Keratinocyte (primary cell): ENCODE results near the gene TMEM243. TPM values are rescaled to one million over a fixed set of nuclear protein-coding genes. Genes with fewer than 3 reads are reported as not detected.

ENCODE experiments used
- DNase-seq: peaks from one replicate; pipeline ENCODE4 v3.0.0-alpha.2; 2011; ENCODE audit warnings: low read depth, missing footprints, low spot score
- FAIRE-seq: peaks from 2 replicates; lab custom pipeline; 2011; peaks lifted over from hg19 to GRCh38; lab: Jason Lieb, UNC
- H2AFZ ChIP-seq: 2 replicates; pipeline ENCODE4 v1.6.0; 2012; ENCODE audit warnings: low read length, control low read depth, inconsistent platforms; ENCODE audit not compliant: control insufficient read depth
- H3K27ac ChIP-seq: 2 replicates; pipeline ENCODE4 v1.5.1; 2011; ENCODE audit warnings: low read length; ENCODE audit not compliant: control insufficient read depth, insufficient read depth
- H3K27me3 ChIP-seq: 3 replicates; pipeline ENCODE4 v1.6.0; 2011; ENCODE audit warnings: low read length; ENCODE audit not compliant: control insufficient read depth, insufficient read depth; ENCODE audit errors: extremely low read depth
- H3K36me3 ChIP-seq, 2 experiments: 2 replicates in 1 of 2; 3 replicates in 1 of 2; pipeline ENCODE4 v1.5.1; 2011; ENCODE audit warnings: low read length in 2 of 2, mild to moderate bottlenecking in 1 of 2; ENCODE audit not compliant: control insufficient read depth in 2 of 2, insufficient read depth in 2 of 2; ENCODE audit errors: extremely low read depth in 1 of 2
- H3K4me1 ChIP-seq: 3 replicates; pipeline ENCODE4 v1.5.1; 2011; ENCODE audit warnings: low read length; ENCODE audit not compliant: control insufficient read depth, insufficient read depth; ENCODE audit errors: extremely low read depth
- H3K4me2 ChIP-seq: 3 replicates; pipeline ENCODE4 v1.6.0; 2011; ENCODE audit warnings: low read depth, low read length; ENCODE audit not compliant: control insufficient read depth, insufficient read depth; ENCODE audit errors: extremely low read depth
- H3K4me3 ChIP-seq, 3 experiments: fragments of 200-600 bp in 1 of 3; sonication (generic) in 1 of 3; 2 replicates in 2 of 3; 3 replicates in 1 of 3; pipeline ENCODE4 v1.5.1; 2011 to 2016; ENCODE audit warnings: low read length in 3 of 3, mild to moderate bottlenecking in 3 of 3, control low read depth in 2 of 3, inconsistent platforms in 1 of 3, low read depth in 1 of 3, mixed read lengths in 1 of 3, mixed run types in 1 of 3, moderate library complexity in 1 of 3; ENCODE audit not compliant: control insufficient read depth in 2 of 3, insufficient read depth in 2 of 3; ENCODE audit errors: extremely low read depth in 1 of 3
- H3K79me2 ChIP-seq: 2 replicates; pipeline ENCODE4 v1.6.0; 2012; ENCODE audit warnings: low read length; ENCODE audit not compliant: control insufficient read depth, insufficient read depth
- H3K9ac ChIP-seq: 3 replicates; pipeline ENCODE4 v1.6.0; 2011; ENCODE audit warnings: low read length; ENCODE audit not compliant: control insufficient read depth, insufficient read depth; ENCODE audit errors: extremely low read depth
- H3K9me1 ChIP-seq: 3 replicates; pipeline ENCODE4 v1.6.0; 2011; ENCODE audit warnings: low read length; ENCODE audit not compliant: control insufficient read depth, insufficient read depth; ENCODE audit errors: extremely low read depth
- H3K9me3 ChIP-seq: 2 replicates; pipeline ENCODE4 v1.5.1; 2012; ENCODE audit warnings: low read depth, low read length; ENCODE audit not compliant: control insufficient read depth
- H4K20me1 ChIP-seq: 3 replicates; pipeline ENCODE4 v1.6.0; 2011; ENCODE audit warnings: low read length; ENCODE audit not compliant: control insufficient read depth, insufficient read depth; ENCODE audit errors: extremely low read depth
- EZH2 ChIP-seq: IDR thresholded peaks from one replicate; pipeline ENCODE4 v1.6.1; 2012; ENCODE audit warnings: inconsistent platforms, mild to moderate bottlenecking, low read length, moderate library complexity
- dilution Hi-C: fragments of 300-500 bp; cut with MboI; formaldehyde crosslinking; loops from one replicate; pipeline ENCODE4 v1.7.0; 2020; ENCODE audit warnings: low sequenced_read_pairs; ENCODE audit not compliant: extremely low pct_ligation_motif_present
- polyA plus RNA-seq, 5 experiments: library from polyadenylated mRNA; depleted of rRNA in 3 of 5; stranded (reverse) in 3 of 5; stranded (forward) in 1 of 5; unstranded in 1 of 5; fragments of >200 nt; gene quantifications; 1 replicate in 1 of 5; 2 replicates in 3 of 5; 3 replicates in 1 of 5; pipeline versions ENCODE4 v1.2.1 to v1.2.3, GENCODE V29; 2011 to 2012; ENCODE audit warnings: missing spikeins in 2 of 5, low read depth in 1 of 5, low replicate concordance in 1 of 5
- TF ChIP-seq, protein P1 (sequence below), 3 experiments: IDR thresholded peaks in 1 of 3; conservative IDR thresholded peaks in 1 of 3; optimal IDR thresholded peaks in 1 of 3; 2 replicates in 2 of 3; 3 replicates in 1 of 3; pipeline versions ENCODE3 to v1.5.1; 2011; ENCODE audit warnings: low read length in 3 of 3, mild to moderate bottlenecking in 3 of 3, moderate library complexity in 2 of 3, control low read depth in 1 of 3, inconsistent platforms in 1 of 3; ENCODE audit not compliant: insufficient read depth in 2 of 3; ENCODE audit errors: extremely low read depth in 1 of 3

TMEM243 gene
- polyA plus RNA-seq, 1 donor (not counting 4 experiments of a cell fraction or from before 2014, with no cell fraction given): 30.6 TPM

DNA sequence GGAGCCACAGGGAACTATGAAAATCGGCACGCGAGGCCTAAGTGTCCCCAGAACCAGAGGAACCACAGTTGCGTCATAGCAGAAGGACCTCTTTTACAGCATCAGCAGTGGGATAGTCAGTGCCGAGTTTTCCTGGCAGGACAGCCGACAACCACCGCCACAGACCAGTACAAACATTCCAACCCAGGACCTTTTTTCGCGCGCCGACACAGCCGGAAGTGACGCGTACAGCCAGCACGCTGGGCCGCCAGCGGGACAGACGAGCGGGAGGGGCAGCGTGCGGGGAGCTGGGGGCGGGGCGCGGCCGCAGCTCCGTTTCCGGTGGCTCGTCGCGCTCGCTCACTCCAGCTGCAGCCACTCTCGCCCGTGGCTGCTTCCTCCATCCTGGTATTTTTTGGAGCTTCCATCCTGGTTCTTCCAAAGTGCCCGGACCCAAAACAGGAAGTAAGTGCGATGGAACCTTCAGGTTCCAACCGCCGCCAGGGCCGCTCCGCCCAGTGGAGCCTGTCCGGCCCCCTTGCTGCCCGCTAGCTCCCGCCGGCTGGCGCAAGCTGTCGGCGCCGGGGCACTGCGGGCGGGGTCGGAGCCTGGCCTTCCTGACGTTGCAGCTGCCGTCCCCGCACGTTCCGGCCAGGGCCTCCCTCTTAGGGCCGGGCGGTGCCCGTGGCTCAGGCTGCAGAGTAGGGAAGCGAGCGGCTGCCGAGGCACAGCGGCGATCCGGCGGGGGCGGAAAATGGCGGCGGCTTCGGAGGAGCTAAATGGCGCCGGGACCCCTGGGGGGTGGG is 67.2 kb downstream of the TMEM243 start, which contains the start of gene DMTF1:
Gene DMTF1, plus strand, starts transcription at position 342 of the 785 bp plus-strand sequence. CDS start 12,489 bp downstream, outside the sequence.
- Histone ChIP-seq H3K4me1 (peaks cover 38% of the 10 kb centered on the region), H3K4me3 (peak within 1 kb of the TSS; percentile 83 to 100 (median 97)), H3K79me2 (peaks cover 44% of the 10 kb centered on the region), H2AFZ (peak within 1 kb of the TSS; percentile 100), H4K20me1 (peaks cover 4% of the 10 kb centered on the region), H3K9ac (peak within 1 kb of the TSS; percentile 99), H3K27me3 (no peaks in the 10 kb centered on the region), H3K36me3 (peaks cover 0 to 8% of the 10 kb centered on the region in 2 experiments), H3K9me1 (no peaks in the 10 kb centered on the region), H3K9me3 (no peaks in the 10 kb centered on the region), H3K27ac (peak within 1 kb of the TSS; percentile 96), H3K4me2 (peak within 1 kb of the TSS; percentile 97)
- no peak for TF ChIP-seq EZH2
- TF ChIP-seq, protein P1, sequence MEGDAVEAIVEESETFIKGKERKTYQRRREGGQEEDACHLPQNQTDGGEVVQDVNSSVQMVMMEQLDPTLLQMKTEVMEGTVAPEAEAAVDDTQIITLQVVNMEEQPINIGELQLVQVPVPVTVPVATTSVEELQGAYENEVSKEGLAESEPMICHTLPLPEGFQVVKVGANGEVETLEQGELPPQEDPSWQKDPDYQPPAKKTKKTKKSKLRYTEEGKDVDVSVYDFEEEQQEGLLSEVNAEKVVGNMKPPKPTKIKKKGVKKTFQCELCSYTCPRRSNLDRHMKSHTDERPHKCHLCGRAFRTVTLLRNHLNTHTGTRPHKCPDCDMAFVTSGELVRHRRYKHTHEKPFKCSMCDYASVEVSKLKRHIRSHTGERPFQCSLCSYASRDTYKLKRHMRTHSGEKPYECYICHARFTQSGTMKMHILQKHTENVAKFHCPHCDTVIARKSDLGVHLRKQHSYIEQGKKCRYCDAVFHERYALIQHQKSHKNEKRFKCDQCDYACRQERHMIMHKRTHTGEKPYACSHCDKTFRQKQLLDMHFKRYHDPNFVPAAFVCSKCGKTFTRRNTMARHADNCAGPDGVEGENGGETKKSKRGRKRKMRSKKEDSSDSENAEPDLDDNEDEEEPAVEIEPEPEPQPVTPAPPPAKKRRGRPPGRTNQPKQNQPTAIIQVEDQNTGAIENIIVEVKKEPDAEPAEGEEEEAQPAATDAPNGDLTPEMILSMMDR (optimal IDR thresholded peaks at IDR 0.05 in 1 of 3, IDR thresholded peaks at IDR 0.05 in 1 of 3, conservative IDR thresholded peaks at IDR 0.05 in 1 of 3; ENCODE audit: extremely low read depth in 1 of 3, insufficient read depth in 2 of 3, low read length in 3 of 3): no peak
- dilution Hi-C loops: no loop called here
- FAIRE-seq (no peak), DNase-seq (no peak)

DNA sequence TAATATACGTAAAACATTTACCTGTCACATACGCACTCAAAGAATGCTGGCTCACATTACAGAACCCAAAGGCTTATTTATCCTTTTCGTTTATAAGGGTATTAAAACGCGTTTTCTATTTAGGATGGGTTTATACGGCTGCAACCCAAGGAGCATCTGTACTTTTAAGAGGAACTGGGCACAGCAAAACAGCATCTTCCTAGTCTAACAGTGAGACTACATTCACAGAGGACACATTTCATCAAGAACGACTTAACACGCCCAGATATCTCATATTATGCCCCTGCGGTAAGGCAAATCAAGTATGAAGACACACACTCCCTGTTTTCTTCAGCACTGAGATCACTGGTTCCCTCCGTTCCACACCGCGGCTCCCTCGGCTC is 67.8 kb downstream of the TMEM243 start:
- no peak for DNase-seq
- peak overlapping the region; percentile 96 for H3K27ac ChIP-seq
- peak overlapping the region; percentile 99 for H3K9ac ChIP-seq
- H3K79me2 ChIP-seq: peaks cover 39% of the 10 kb centered on the region
- H3K4me1 ChIP-seq: peaks cover 33% of the 10 kb centered on the region
- no peaks in the 10 kb centered on the region for H3K27me3 ChIP-seq
- H4K20me1 ChIP-seq: peaks cover 3% of the 10 kb centered on the region
- peak overlapping the region; percentile 97 for H3K4me2 ChIP-seq
- dilution Hi-C loops: no loop called here
- no peak for TF ChIP-seq EZH2
- TF ChIP-seq, protein P1 (optimal IDR thresholded peaks at IDR 0.05 in 1 of 3, IDR thresholded peaks at IDR 0.05 in 1 of 3, conservative IDR thresholded peaks at IDR 0.05 in 1 of 3; ENCODE audit: extremely low read depth in 1 of 3, insufficient read depth in 2 of 3, low read length in 3 of 3): no peak
- no peaks in the 10 kb centered on the region for H3K9me3 ChIP-seq
- H3K9me1 ChIP-seq: no peaks in the 10 kb centered on the region
- peak overlapping the region; percentile 83 to 100 (median 97) for H3K4me3 ChIP-seq
- peaks cover 0 to 3% of the 10 kb centered on the region in 2 experiments for H3K36me3 ChIP-seq
- FAIRE-seq: no peak
- H2AFZ ChIP-seq: peak overlapping the region; percentile 100
